GM12878 (cell line): Measurements from ENCODE around the gene MFN1. TPM values are rescaled to one million over a fixed set of nuclear protein-coding genes. Genes with fewer than 3 reads are reported as not detected.

Source experiments
- ATAC-seq: fragments of 200-7000 bp; cut with Tn5 transposase; 3 replicates; pipeline ENCODE4 v1.9.1; 2020; ENCODE audit warnings: mild to moderate bottlenecking, moderate library complexity
- BruUV-seq: library from RNA; stranded (reverse); fragments of 400-500 nt; replicated peaks from 2 replicates; lab custom pipeline; 2021; lab: Mats Ljungman, UMichigan
- CTCF ChIA-PET: fragments of 300-600 bp; sonication (Branson Sonifier 250); formaldehyde crosslinking; extraction: SDS; loops from one replicate; lab custom pipeline; 2021; ENCODE audit warnings: inconsistent platforms; lab: Yijun Ruan, JAX
- POLR2A ChIA-PET: fragments of 350-600 bp; formaldehyde crosslinking; extraction: SDS; loops from one replicate; lab custom pipeline; 2021; ENCODE audit warnings: inconsistent platforms; lab: Charles Lee
- RAD21 ChIA-PET: fragments of 300-600 bp; sonication (Branson Sonifier 250); formaldehyde crosslinking; loops from one replicate; lab custom pipeline; 2023; ENCODE audit warnings: antibody characterized with exemption; ENCODE audit not compliant: unreplicated experiment; lab: Charles Lee
- SMC1A ChIA-PET: fragments of 300-600 bp; sonication (Branson Sonifier 250); formaldehyde crosslinking; loops from one replicate; lab custom pipeline; 2023; ENCODE audit not compliant: unreplicated experiment, uncharacterized antibody; lab: Charles Lee
- DNase-seq: peaks from one replicate; pipeline ENCODE4 v3.0.0-alpha.2; 2011; ENCODE audit warnings: low read depth, low spot score
- FAIRE-seq: peaks from 3 replicates; lab custom pipeline; 2011; peaks lifted over from hg19 to GRCh38; lab: Jason Lieb, UNC
- H2AFZ ChIP-seq: 2 replicates; pipeline ENCODE4 v1.6.0; 2011; ENCODE audit warnings: low read depth, low read length, control low read depth; ENCODE audit not compliant: control insufficient read depth
- H3K27ac ChIP-seq: 2 replicates; pipeline ENCODE4 v1.5.1; 2011; ENCODE audit warnings: control low read depth; ENCODE audit not compliant: control insufficient read depth, insufficient read depth
- H3K27me3 ChIP-seq, 2 experiments: replicated peaks in 1 of 2; 2 replicates each; pipeline versions ENCODE4 v1.6.0 to v1.6.1; 2011; ENCODE audit warnings: low read length in 1 of 2; ENCODE audit not compliant: control insufficient read depth in 2 of 2, insufficient read depth in 2 of 2
- H3K36me3 ChIP-seq, 2 experiments: 2 replicates each; pipeline ENCODE4 v1.5.1; 2011; ENCODE audit warnings: low read length in 1 of 2; ENCODE audit not compliant: control insufficient read depth in 2 of 2, insufficient read depth in 2 of 2
- H3K4me1 ChIP-seq: 2 replicates; pipeline ENCODE4 v1.6.1; 2011; ENCODE audit warnings: mild to moderate bottlenecking, low read length, moderate library complexity, mixed read lengths; ENCODE audit not compliant: control insufficient read depth, insufficient read depth
- H3K4me2 ChIP-seq: 2 replicates; pipeline ENCODE4 v1.6.0; 2011; ENCODE audit warnings: control low read depth; ENCODE audit not compliant: control insufficient read depth, insufficient read depth
- H3K4me3 ChIP-seq: fragments of 200-600 bp; sonication (generic); 2 replicates; pipeline ENCODE4 v1.5.1; 2016
- H3K79me2 ChIP-seq: 2 replicates; pipeline ENCODE4 v1.6.0; 2011; ENCODE audit warnings: low read length; ENCODE audit not compliant: control insufficient read depth, insufficient read depth
- H3K9ac ChIP-seq: 2 replicates; pipeline ENCODE4 v1.8.0; 2011; ENCODE audit warnings: low read length, control low read depth, mixed read lengths; ENCODE audit not compliant: control insufficient read depth, insufficient read depth
- H3K9me3 ChIP-seq: replicated peaks from 3 replicates; pipeline ENCODE4 v1.5.1; 2011; ENCODE audit warnings: mild to moderate bottlenecking, low read length; ENCODE audit not compliant: control insufficient read depth, insufficient read depth
- H4K20me1 ChIP-seq: 2 replicates; pipeline ENCODE4 v1.6.0; 2011; ENCODE audit not compliant: control insufficient read depth, insufficient read depth
- MTA2 ChIP-seq: fragments of 450-650 bp; IDR thresholded peaks from 2 replicates; pipeline ENCODE4 v1.6.1; 2016; ENCODE audit warnings: low read depth, mild to moderate bottlenecking, moderate library complexity
- ZBTB11 ChIP-seq: fragments of 450-650 bp; formaldehyde crosslinking; IDR thresholded peaks from 2 replicates; pipeline ENCODE4 v1.5.0; 2022; ENCODE audit warnings: mild to moderate bottlenecking, missing genetic modification characterization
- WGBS: methylation state at CpG from one replicate; pipeline ENCODE4 v1.1.6; 2016; ENCODE audit warnings: low lambda C conversion rate; ENCODE audit not compliant: insufficient replicate concordance, insufficient coverage; ENCODE audit errors: missing lambda C conversion rate; 5-methylcytosine and 5-hydroxymethylcytosine counted together
- in situ Hi-C: fragments of 300-500 bp; cut with MboI; formaldehyde crosslinking; loops from 9 replicates; pipeline ENCODE4 v1.14.3; 2018; ENCODE audit warnings: mixed read lengths
- intact Hi-C: fragments of 100-400 bp; cut with micrococcal nuclease; formaldehyde crosslinking; loops from one replicate; pipeline ENCODE4 v1.14.2; 2022; ENCODE audit not compliant: unreplicated experiment
- polyA plus RNA-seq, 11 experiments: library from polyadenylated mRNA; depleted of rRNA in 4 of 11; unstranded in 6 of 11; stranded (reverse) in 5 of 11; fragments of >200 nt; fragmentation: Nextera tagmentation in 4 of 11; fragmentation: Illumina TruSeq in 1 of 11; extraction: Ambion mirVana in 4 of 11; extraction: Trizol in 1 of 11; gene quantifications; 1 replicate in 1 of 11; 2 replicates in 10 of 11; pipeline versions ENCODE4 v1.2.1 to v1.2.3, GENCODE V29; 2011 to 2016; ENCODE audit warnings: inconsistent platforms in 2 of 11, missing spikeins in 2 of 11, low read depth in 1 of 11
- total RNA-seq, 4 experiments: library from RNA; depleted of rRNA in 3 of 4; stranded (reverse); fragments of >200 nt in 3 of 4; fragmentation: Illumina TruSeq in 1 of 4; extraction: Trizol in 1 of 4; gene quantifications; 2 replicates each; pipeline versions ENCODE4 v1.2.1 to v1.2.3, GENCODE V29; 2013 to 2021

The MFN1 gene
- total and polyA plus RNA-seq, 10 of the 15 experiments (the other 5 are each of a cell fraction or from before 2014, with no cell fraction given), result 14.4 to 120 (median 39.8) TPM

DNA sequence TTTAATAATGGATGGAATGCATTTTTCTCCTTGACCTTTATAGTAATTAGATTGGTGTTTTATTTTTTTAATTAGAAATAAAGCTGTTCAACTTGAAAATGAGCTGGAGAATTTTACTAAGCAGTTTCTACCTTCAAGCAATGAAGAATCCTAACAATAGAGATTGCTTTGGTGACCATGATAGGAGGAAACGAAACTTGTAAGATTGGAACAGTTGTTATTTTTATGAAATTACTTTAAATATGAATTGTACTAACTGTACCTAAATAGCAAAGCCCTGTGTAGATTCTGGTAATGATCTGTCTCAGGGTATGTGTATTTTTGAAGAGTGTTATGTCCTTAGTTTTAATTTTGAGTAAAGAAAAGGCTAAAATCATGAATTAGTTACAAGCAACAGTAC is 44.4 kb downstream of the MFN1 start:
- H3K36me3 ChIP-seq, result peaks cover 4 to 50% of the 10 kb centered on the region in 2 experiments
- CTCF ChIA-PET, result interaction anchor here (0.9 kb wide), 1 partner anchor 11 kb away, joined by 3 read pairs; no protein-coding TSS in a partner anchor

More for the DNA sequence above, 44.4 kb downstream of the MFN1 start:
- SMC1A ChIA-PET, result interaction anchor here (1.2 to 2.8 kb wide), 6 partner anchors 9 to 67 kb away, joined by 3 to 14 read pairs (median 4); no protein-coding TSS in a partner anchor
- POLR2A ChIA-PET, result no interaction called here
- Histone ChIP-seq H3K4me1 (peaks cover 5% of the 10 kb centered on the region), H3K4me2 (no peak overlapping the region), H3K79me2 (no peaks in the 10 kb centered on the region), H3K9ac (no peak overlapping the region), H3K9me3 (no peaks in the 10 kb centered on the region), H3K27me3 (no peaks in the 10 kb centered on the region), H3K27ac (0 out of 2 replicates have a peak overlapping the region, but pooled peaks have one; percentile 10), H4K20me1 (no peaks in the 10 kb centered on the region), H2AFZ (no peak overlapping the region), H3K4me3 (no peak overlapping the region)
- ATAC-seq (peak; percentile 51), FAIRE-seq (no peak), DNase-seq (no peak)
- intact Hi-C loops, result no loop called here
- BruUV-seq, result no TSS peak
- TF ChIP-seq MTA2 (0 out of 2 replicates have a peak, but pooled peaks have one; percentile 13), ZBTB11 (CRISPR knock-in tag) (no peak)
- 0% methylated on average over 1 of the region's 1 CpG for WGBS
- in situ Hi-C loops, result no loop called here
- RAD21 ChIA-PET, result interaction anchor here (1.2 kb wide), 1 partner anchor 42 kb away, joined by 3 read pairs; no protein-coding TSS in a partner anchor
